Spinal cord (tissue), 10 donors: ENCODE data around the gene GABRG3. TPM values are rescaled to one million over a fixed set of nuclear protein-coding genes. Genes with fewer than 3 reads are reported as not detected.

Experiments
- DNase-seq, 6 donors: peaks; one replicate each; pipeline versions ENCODE4 v3.0.0 to v3.0.0-alpha.2; 2013 to 2015; ENCODE audit warnings: low spot score in 6 of 6, low read depth in 4 of 6
- H3K27ac ChIP-seq: one replicate; pipeline ENCODE4 v1.5.1; 2013; ENCODE audit warnings: low read depth, low read length, control low read depth
- H3K27me3 ChIP-seq: one replicate; pipeline ENCODE4 v1.6.1; 2013; ENCODE audit warnings: low read length; ENCODE audit not compliant: control insufficient read depth, insufficient read depth
- H3K36me3 ChIP-seq: one replicate; pipeline ENCODE4 v1.6.1; 2013; ENCODE audit warnings: low read length; ENCODE audit not compliant: control insufficient read depth, insufficient read depth
- H3K4me1 ChIP-seq: one replicate; pipeline ENCODE4 v1.6.1; 2013; ENCODE audit warnings: low read length; ENCODE audit not compliant: control insufficient read depth, insufficient read depth
- H3K4me3 ChIP-seq: one replicate; pipeline ENCODE4 v1.5.1; 2013; ENCODE audit warnings: low read depth, low read length, control low read depth
- H3K9me3 ChIP-seq: one replicate; pipeline ENCODE4 v1.6.1; 2013; ENCODE audit warnings: low read length; ENCODE audit not compliant: control insufficient read depth, insufficient read depth
- WGBS: methylation state at CpG from one replicate; pipeline ENCODE4 v1.1.5; 2013; ENCODE audit warnings: missing lambda C conversion rate; ENCODE audit not compliant: insufficient coverage; 5-methylcytosine and 5-hydroxymethylcytosine counted together
- polyA plus RNA-seq, 2 donors: library from polyadenylated mRNA; unstranded; fragments of 120-200 nt; gene quantifications; one replicate each; pipeline ENCODE4 v1.2.1, GENCODE V29; 2013; ENCODE audit not compliant: insufficient read length in 2 of 2
- total RNA-seq, 2 donors: library from RNA; depleted of rRNA in 1 of 2; stranded (reverse); fragments of 120-200 nt in 1 of 2; fragments of >200 nt in 1 of 2; gene quantifications; one replicate each; pipeline versions ENCODE4 v1.2.3 to v1.2.4, GENCODE V29; 2013 to 2014
- donor health status: healthy.

Gene GABRG3
- total and polyA plus RNA-seq, 4 donors = 5.7 to 23.7 (median 10.4) TPM

- Histone ChIP-seq H3K4me3 (no peak overlapping the region), H3K4me1 (no peaks in the 10 kb centered on the region), H3K36me3 (peaks cover 2% of the 10 kb centered on the region), H3K9me3 (no peaks in the 10 kb centered on the region), H3K27ac (no peak overlapping the region), H3K27me3 (no peaks in the 10 kb centered on the region)
- no peak for DNase-seq
- WGBS = 40% methylated on average over 2 of the region's 4 CpGs
Measured at GRCh38 chr15:27050163-27050562, 79.2 kb downstream of the GABRG3 start.

- H3K4me3 ChIP-seq = no peak overlapping the region
- DNase-seq = no peak
- H3K27me3 ChIP-seq = no peaks in the 10 kb centered on the region
- WGBS = 88% methylated on average over 10 of the region's 10 CpGs
- H3K9me3 ChIP-seq = no peaks in the 10 kb centered on the region
- H3K27ac ChIP-seq = no peak overlapping the region
- H3K36me3 ChIP-seq = no peaks in the 10 kb centered on the region
- no peaks in the 10 kb centered on the region for H3K4me1 ChIP-seq
Measured at GRCh38 chr15:27054426-27054825, 83.4 kb downstream of the GABRG3 start.

- H3K9me3 ChIP-seq = no peaks in the 10 kb centered on the region
- no peaks in the 10 kb centered on the region for H3K27me3 ChIP-seq
- H3K4me3 ChIP-seq = no peak overlapping the region
- WGBS = 93% methylated on average over 13 of the region's 14 CpGs
- peaks cover 8% of the 10 kb centered on the region for H3K4me1 ChIP-seq
- no peak for DNase-seq
- no peak overlapping the region for H3K27ac ChIP-seq
- H3K36me3 ChIP-seq = no peaks in the 10 kb centered on the region
Measured at GRCh38 chr15:27057904-27058645, 87.1 kb downstream of the GABRG3 start.

GRCh38 chr15:27058939-27059338, 88.0 kb downstream of the GABRG3 start:
- H3K27me3 ChIP-seq = no peaks in the 10 kb centered on the region
- H3K27ac ChIP-seq = no peak overlapping the region
- H3K4me1 ChIP-seq = peaks cover 8% of the 10 kb centered on the region
- WGBS = 25% methylated on average over 1 of the region's 2 CpGs
- no peaks in the 10 kb centered on the region for H3K9me3 ChIP-seq
- H3K36me3 ChIP-seq = no peaks in the 10 kb centered on the region
- H3K4me3 ChIP-seq = no peak overlapping the region
- peak in 2 of 6 donors; percentile 21 to 33 for DNase-seq

- H3K27ac ChIP-seq = no peak overlapping the region
- H3K4me3 ChIP-seq = no peak overlapping the region
- peaks cover 8% of the 10 kb centered on the region for H3K4me1 ChIP-seq
- H3K27me3 ChIP-seq = no peaks in the 10 kb centered on the region
- 41% methylated on average over 2 of the region's 3 CpGs for WGBS
- no peaks in the 10 kb centered on the region for H3K36me3 ChIP-seq
- no peaks in the 10 kb centered on the region for H3K9me3 ChIP-seq
- peak in 4 of 6 donors; percentile 24 to 88 (median 52) for DNase-seq
Measured at GRCh38 chr15:27059610-27060202, 88.7 kb downstream of the GABRG3 start.

GRCh38 chr15:27061739-27062138, 90.8 kb downstream of the GABRG3 start:
- no peaks in the 10 kb centered on the region for H3K9me3 ChIP-seq
- no peak for DNase-seq
- H3K27ac ChIP-seq = no peak overlapping the region
- H3K4me3 ChIP-seq = no peak overlapping the region
- H3K4me1 ChIP-seq = peaks cover 8% of the 10 kb centered on the region
- H3K36me3 ChIP-seq = no peaks in the 10 kb centered on the region
- WGBS = 70% methylated on average over 6 of the region's 6 CpGs
- no peaks in the 10 kb centered on the region for H3K27me3 ChIP-seq

GRCh38 chr15:27062951-27063350, 92.0 kb downstream of the GABRG3 start:
- Histone ChIP-seq H3K36me3 (no peaks in the 10 kb centered on the region), H3K27me3 (no peaks in the 10 kb centered on the region), H3K4me3 (no peak overlapping the region), H3K9me3 (no peaks in the 10 kb centered on the region), H3K27ac (no peak overlapping the region), H3K4me1 (peaks cover 8% of the 10 kb centered on the region)
- 78% methylated on average over 1 of the region's 9 CpGs for WGBS
- no peak for DNase-seq

- Histone ChIP-seq H3K27me3 (no peaks in the 10 kb centered on the region), H3K4me3 (no peak overlapping the region), H3K9me3 (no peaks in the 10 kb centered on the region), H3K27ac (no peak overlapping the region), H3K36me3 (no peaks in the 10 kb centered on the region), H3K4me1 (peaks cover 8% of the 10 kb centered on the region)
- no peak for DNase-seq
- WGBS = 92% methylated on average over 11 of the region's 12 CpGs
Measured at GRCh38 chr15:27064080-27064479, 93.1 kb downstream of the GABRG3 start.

GRCh38 chr15:27065151-27065550, 94.2 kb downstream of the GABRG3 start:
- Histone ChIP-seq H3K27ac (no peak overlapping the region), H3K4me3 (no peak overlapping the region), H3K4me1 (peaks cover 6% of the 10 kb centered on the region), H3K9me3 (no peaks in the 10 kb centered on the region), H3K27me3 (no peaks in the 10 kb centered on the region), H3K36me3 (no peaks in the 10 kb centered on the region)
- DNase-seq = peak in 1 of 6 donors; percentile 53
- 66% methylated on average over 5 of the region's 7 CpGs for WGBS

- Histone ChIP-seq H3K27me3 (no peaks in the 10 kb centered on the region), H3K9me3 (no peaks in the 10 kb centered on the region), H3K27ac (no peak overlapping the region), H3K4me3 (no peak overlapping the region), H3K36me3 (no peaks in the 10 kb centered on the region), H3K4me1 (peaks cover 7% of the 10 kb centered on the region)
- no CpG with 5 or more reads among the region's 4 CpGs for WGBS
- peak in 1 of 6 donors; percentile 15 for DNase-seq
Measured at GRCh38 chr15:27065785-27066184, 94.8 kb downstream of the GABRG3 start.
